Neuron (in vitro differentiated cells): ENCODE results near the gene RAE1.

Experiments
- H2AFZ ChIP-seq: one replicate; pipeline ENCODE4 v1.6.1; 2013; ENCODE audit warnings: low read depth, mild to moderate bottlenecking, inconsistent platforms, low read length, moderate library complexity
- H3K27me3 ChIP-seq: one replicate; pipeline ENCODE4 v1.6.1; 2013; ENCODE audit warnings: low read length; ENCODE audit not compliant: insufficient read depth
- H3K36me3 ChIP-seq: one replicate; pipeline ENCODE4 v1.6.1; 2013; ENCODE audit warnings: low read length; ENCODE audit not compliant: insufficient read depth
- H3K4me1 ChIP-seq: one replicate; pipeline ENCODE4 v1.6.1; 2013; ENCODE audit warnings: low read length; ENCODE audit not compliant: insufficient read depth
- H3K4me3 ChIP-seq: 2 replicates; pipeline ENCODE4 v1.5.1; 2013; ENCODE audit warnings: mild to moderate bottlenecking, low read length, moderate library complexity
- H3K9me3 ChIP-seq: one replicate; pipeline ENCODE4 v1.6.1; 2013; ENCODE audit warnings: low read length

The RAE1 gene

DNA sequence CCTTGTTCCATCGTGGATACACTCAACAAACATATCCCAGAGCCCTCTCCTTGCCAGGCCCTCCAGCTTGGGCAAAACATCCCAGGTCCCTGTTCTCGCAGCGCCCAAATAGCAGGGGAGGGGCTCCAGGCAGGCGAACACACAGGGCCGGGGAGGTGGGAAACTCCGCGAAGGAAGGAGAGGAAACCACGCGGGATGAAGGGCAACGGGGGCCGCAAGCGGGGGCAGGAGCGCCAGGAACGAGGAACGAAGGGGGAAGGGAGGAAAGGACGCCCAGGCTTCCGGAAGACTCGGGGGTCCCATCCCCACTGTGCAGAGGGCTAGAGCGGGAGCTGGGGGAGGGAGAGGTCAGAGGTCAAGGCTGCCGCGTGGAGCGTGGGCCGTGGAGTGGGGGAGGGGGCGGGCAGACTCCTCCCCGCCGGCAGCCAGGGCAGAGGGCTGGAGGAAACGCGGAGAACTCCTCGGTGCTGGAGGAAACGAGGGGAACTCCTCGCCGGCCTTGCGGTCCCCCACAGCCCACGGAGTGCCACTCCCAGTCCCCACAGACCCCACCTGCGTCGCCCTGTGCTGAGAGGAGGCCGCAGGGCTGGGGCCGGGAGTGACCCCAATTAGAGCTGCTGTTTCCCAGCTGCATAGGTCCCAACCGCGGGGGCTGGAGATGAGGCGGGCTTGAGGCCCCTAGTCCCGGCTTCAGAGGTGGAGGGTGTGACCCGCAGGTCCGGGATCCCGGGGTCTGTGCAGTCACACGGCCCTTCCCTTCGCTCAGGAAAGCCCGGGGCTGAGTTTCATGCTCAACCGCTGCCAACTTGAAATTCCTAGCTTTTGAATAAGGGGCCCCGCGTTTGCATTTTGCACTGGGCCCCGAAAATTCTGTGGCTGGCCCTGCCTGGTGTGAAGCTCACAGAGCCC lies 38.9 kb downstream of the RAE1 start:
- Histone ChIP-seq H3K4me3 (no peak overlapping the region), H3K27me3 (no peaks in the 10 kb centered on the region), H3K4me1 (peaks cover 28% of the 10 kb centered on the region), H3K36me3 (peaks cover 16% of the 10 kb centered on the region), H3K9me3 (no peaks in the 10 kb centered on the region), H2AFZ (no peak overlapping the region)

DNA sequence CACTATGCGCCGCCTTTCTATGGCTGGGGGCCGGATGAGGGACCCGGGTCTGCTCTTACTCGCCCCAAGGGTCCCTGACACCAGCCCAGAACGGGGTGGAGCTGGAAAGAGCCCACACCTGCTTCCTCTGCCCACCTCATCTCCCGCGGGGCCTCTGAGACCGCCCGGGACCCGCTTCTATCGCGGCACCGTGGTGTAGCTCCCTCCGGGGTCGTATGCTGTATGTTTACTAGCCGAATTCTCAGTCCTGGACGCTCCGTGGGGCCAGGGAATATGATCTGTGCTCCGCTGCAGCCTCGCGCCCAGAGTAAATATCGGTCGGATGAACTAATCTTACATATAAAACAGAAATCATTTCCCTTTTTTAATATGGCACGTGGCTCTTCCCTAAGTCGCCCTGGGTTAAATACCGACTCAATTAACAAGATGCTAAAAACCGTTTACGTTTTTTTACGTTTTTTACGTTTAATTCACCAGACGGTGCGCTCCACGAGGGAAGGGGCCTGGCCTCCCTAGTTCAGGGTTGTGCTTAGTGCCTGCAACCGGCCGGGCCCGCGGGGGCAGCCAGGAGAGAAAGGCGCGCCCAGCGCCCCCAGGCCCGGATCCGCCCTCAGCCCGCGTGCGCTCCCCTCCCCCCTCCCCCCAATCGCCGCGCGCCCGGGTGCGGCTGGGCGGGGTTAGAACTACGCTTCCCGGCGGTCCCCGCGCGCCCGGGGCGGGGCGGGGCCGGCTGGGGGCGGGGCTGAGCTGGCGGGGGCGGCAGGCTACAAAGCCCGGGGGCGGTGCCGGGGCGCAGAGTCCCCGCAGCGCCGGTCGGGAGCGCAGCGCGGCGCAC lies 39.8 kb downstream of the RAE1 start, which contains the start of gene RBM38:
TSS of gene RBM38 (plus strand) at position 793 of the 835 bp plus-strand sequence. CDS start 186 bp downstream, outside the sequence.
- H2AFZ ChIP-seq = peak within 1 kb of the TSS; percentile 85
- H3K4me3 ChIP-seq = peak within 1 kb of the TSS; percentile 91
- no peaks in the 10 kb centered on the region for H3K9me3 ChIP-seq
- peaks cover 16% of the 10 kb centered on the region for H3K36me3 ChIP-seq
- peaks cover 36% of the 10 kb centered on the region for H3K4me1 ChIP-seq
- no peaks in the 10 kb centered on the region for H3K27me3 ChIP-seq

DNA sequence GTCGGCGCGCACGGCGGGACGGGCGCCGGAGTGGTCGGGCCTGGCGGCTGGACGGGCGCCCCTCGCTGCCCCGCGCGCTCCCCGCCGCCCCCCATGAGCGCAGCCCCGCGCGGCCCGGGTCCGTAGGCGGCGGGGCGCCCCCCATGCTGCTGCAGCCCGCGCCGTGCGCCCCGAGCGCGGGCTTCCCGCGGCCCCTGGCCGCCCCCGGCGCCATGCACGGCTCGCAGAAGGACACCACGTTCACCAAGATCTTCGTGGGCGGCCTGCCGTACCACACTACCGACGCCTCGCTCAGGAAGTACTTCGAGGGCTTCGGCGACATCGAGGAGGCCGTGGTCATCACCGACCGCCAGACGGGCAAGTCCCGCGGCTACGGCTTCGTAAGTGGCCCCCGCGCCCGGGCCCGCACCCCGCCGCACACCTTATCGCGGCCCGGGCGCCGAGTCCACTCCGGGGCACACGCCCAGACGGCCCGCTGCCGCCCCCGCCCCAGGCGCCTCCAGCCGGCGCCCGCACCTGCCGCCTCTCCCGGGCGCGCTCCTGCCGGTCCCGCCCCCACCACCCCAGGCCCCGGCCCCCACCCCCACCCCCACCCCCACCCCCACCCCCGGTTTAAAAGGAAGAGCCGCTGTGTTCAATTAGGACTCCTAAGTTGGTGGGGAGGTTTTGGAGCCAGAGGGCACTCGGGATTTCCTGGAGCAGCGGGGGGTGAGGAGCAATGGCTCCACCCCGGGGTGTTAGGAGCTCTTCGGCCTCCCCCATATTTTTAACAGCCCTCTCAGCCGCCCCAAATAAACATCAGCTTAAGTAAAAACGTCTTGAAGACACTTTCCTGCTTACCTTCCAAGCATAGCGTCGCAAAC lies 40.6 kb downstream of the RAE1 start:
- Histone ChIP-seq H3K27me3 (no peaks in the 10 kb centered on the region), H3K9me3 (no peaks in the 10 kb centered on the region), H3K36me3 (peaks cover 18% of the 10 kb centered on the region), H2AFZ (no peak overlapping the region), H3K4me3 (peak overlapping the region; percentile 91), H3K4me1 (peaks cover 40% of the 10 kb centered on the region)

DNA sequence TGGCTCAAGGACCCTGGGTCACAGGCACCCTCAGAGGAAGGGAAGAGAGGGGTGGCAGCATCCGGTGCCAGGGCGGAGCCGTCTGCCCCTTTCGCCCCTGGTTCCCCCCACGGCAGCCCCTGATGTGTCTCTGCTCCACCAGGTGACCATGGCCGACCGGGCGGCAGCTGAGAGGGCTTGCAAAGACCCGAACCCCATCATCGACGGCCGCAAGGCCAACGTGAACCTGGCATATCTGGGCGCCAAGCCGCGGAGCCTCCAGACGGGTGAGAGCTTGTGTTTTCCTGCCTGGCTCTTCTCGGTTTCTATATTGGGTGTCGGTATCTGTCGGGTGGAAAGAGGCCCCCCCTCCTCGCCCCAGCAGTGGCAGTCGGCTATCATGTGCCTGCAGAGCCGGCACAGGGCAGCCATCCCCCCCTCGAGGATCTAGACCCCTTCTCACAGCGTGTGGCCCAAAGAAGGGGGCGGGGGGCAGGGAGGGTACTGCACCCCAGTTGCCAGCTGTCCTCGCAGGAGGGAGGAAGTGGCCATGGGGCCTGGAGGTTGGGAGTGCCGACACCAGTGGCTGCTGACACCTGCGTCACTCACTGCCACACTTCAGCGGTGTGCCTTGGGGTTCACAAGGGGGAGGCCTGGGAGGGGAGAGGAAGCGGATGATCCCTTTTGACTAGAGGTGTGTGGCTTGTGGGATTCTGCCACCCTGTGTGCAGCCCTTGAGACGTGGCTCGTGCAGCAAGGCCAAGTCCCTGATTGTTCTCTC lies 41.6 kb downstream of the RAE1 start:
- peak overlapping the region; percentile 91 for H3K4me3 ChIP-seq
- H3K27me3 ChIP-seq = no peaks in the 10 kb centered on the region
- no peaks in the 10 kb centered on the region for H3K9me3 ChIP-seq
- peaks cover 40% of the 10 kb centered on the region for H3K4me1 ChIP-seq
- no peak overlapping the region for H2AFZ ChIP-seq
- H3K36me3 ChIP-seq = peaks cover 28% of the 10 kb centered on the region

DNA sequence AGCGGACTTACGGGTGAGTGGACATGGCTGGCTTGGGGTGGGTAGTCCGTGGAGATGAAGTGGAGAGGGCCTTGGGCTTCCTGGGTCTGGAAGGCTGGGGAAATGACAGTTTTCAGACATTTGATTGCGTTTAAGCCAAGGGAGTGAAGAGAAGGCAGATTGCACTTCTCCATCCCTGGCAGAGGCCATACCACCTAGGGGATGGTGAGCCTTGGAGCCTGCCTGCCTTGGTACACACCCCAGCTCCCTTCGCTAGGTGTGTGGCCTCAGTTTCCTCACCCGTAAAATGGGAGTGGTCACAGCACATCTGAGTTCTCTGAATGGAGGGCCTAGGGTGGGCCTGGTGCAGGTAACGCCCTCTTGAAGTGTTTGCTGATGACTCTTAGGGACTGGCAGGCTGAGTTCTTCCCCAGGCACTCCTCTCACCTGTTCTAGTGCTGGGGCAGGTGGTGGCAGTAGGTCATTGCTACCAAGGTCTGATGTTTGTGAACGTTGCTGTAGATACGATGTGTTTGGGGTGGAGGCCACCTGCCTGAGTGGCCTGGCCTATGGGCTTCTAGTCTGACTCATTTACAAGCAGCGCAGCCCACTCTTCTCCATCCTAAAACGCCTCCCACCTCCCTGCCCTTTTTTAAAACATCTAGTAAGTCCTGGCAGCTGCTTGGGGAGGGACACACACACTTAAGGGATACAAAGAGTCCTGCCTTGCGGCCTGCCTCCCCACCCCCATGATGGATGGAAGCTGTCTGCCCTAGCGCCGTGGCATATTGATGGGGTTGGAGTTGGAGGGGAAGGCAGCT lies 42.5 kb downstream of the RAE1 start:
- H3K4me1 ChIP-seq = peaks cover 43% of the 10 kb centered on the region

DNA sequence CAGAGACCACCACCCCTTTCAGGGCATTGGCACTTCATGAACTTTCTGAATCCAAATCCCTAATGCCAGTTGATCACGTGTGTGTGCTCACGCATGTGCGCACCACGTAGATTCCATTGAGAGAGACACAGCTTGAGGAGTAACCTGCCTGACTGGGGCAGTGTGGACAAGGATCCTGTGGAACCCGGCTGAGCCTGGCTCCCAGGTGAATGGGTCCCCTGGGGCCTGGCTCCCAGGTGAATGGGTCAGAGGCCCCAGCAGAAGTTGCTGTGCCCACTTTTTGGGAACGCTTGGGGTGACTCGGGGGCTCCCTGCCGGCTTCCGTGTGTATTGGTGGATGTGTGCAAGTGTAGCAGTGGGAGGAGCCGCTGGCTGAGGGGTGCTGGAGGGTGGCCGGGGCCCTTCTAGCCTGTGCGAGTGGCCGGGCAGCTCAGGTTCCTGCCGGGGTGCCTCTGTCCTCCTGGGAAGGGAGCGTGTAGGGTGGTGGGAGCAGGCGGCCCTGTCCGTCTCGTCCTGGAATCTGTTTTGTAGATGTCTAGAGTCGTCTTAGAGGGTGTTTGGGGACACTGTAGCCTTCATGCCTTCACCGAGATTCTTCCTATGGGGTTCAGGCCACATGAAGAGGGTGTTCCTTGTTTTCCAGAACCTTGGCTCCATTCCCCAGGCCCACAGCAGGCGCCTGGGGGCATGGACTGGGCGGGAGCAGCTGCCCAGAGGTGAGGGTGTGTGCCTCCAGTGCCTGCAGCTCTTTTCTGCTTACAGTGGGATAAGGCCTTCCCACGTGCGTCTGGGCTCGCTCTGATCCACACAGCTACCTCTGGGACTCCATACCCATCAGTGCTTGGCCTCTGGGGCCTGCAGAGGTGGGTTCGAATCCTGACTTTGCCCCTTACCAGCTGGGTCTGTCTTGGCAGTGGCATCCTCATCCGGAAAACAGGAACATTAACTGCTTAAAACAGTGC lies 43.3 kb downstream of the RAE1 start:
- H3K36me3 ChIP-seq = peaks cover 35% of the 10 kb centered on the region
- no peaks in the 10 kb centered on the region for H3K27me3 ChIP-seq
- H2AFZ ChIP-seq = no peak overlapping the region
- H3K4me1 ChIP-seq = peaks cover 52% of the 10 kb centered on the region
- no peaks in the 10 kb centered on the region for H3K9me3 ChIP-seq
- no peak overlapping the region for H3K4me3 ChIP-seq

More for the DNA sequence above, 42.5 kb downstream of the RAE1 start:
- Histone ChIP-seq H3K4me3 (no peak overlapping the region), H3K9me3 (no peaks in the 10 kb centered on the region), H3K36me3 (peaks cover 33% of the 10 kb centered on the region), H3K27me3 (no peaks in the 10 kb centered on the region), H2AFZ (no peak overlapping the region)

DNA sequence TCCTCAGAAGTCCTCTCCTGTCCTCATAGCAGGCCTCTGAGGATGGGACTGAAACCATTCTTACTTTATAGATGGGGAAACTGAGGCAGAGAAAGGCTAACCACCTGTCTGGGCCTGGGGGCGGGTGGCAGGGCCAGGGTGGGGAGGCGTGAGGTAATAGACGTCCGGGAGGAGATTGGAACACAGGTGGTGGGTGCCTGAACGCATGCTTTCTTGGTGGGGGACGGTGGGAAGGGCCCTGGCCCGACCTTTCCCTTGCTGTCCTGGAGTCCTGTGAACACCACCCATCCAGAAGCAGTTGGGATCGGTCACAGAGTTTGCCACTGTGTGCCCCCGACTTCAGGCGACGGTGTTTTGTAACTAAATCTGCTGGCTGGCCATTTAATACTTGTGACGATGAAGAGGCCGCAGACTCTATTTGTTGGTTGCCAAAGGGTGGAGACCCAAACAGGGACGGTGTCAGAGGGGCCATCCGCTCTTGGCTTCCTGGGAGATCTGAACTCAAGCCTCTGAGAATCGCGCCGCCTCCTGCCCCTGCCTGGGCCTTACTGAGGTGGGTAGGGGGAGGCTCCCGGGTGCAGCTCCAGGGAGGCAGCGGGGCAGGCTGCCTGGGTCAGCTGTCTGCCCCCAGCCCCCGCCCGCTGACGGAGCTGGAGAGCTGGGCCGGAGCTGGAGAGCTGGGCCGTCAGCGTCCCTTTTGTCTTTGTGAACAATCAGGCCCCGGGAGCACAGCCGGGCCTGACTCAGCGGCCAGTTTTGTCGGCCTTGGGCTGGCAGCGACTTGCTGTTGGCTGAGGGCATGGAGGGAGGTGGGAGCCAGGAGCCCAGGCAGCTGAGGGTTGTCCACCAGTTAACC lies 44.3 kb downstream of the RAE1 start:
- H3K36me3 ChIP-seq = peaks cover 44% of the 10 kb centered on the region
- no peaks in the 10 kb centered on the region for H3K27me3 ChIP-seq
- no peak overlapping the region for H2AFZ ChIP-seq
- peaks cover 53% of the 10 kb centered on the region for H3K4me1 ChIP-seq
- H3K4me3 ChIP-seq = no peak overlapping the region
- no peaks in the 10 kb centered on the region for H3K9me3 ChIP-seq

DNA sequence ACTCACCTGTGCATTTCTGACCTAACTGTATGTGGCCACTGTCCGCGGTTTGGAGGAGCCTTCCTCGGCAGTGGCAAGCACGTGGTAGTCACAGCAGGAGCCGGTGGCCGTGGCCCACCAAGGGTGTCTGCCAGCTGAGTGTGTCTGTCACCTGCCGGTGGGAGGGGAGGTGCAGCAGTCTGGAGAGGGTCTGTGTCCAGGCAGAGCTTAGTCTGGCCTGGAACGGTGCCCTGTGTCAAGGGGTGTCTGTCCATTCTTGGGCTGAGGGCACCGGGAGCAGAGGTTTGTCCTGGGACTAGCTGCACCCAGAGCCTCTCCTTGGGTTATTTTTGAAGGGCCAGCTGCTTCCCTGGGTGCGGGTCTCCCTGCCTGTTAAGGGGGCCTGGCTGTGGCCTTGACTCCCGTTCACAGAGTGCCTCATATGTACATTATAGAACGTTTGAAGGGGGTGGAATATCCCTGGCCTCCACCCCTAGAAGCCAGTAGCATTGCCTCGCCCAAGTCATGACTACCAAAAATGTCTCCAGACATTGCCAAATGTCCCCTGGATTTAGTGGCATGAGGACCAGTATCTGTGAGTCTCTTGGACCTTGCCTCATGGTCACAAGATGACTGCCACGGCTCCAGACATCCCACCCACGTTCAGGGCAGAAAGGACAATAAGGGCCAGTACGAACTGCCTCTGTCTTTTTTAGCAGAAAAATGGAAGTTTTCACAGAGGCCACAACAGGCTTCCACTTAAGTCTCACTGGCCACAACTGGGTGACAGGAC lies 45.3 kb downstream of the RAE1 start:
- Histone ChIP-seq H3K4me3 (no peak overlapping the region), H2AFZ (no peak overlapping the region), H3K4me1 (peaks cover 53% of the 10 kb centered on the region), H3K9me3 (no peaks in the 10 kb centered on the region), H3K27me3 (no peaks in the 10 kb centered on the region), H3K36me3 (peaks cover 48% of the 10 kb centered on the region)

DNA sequence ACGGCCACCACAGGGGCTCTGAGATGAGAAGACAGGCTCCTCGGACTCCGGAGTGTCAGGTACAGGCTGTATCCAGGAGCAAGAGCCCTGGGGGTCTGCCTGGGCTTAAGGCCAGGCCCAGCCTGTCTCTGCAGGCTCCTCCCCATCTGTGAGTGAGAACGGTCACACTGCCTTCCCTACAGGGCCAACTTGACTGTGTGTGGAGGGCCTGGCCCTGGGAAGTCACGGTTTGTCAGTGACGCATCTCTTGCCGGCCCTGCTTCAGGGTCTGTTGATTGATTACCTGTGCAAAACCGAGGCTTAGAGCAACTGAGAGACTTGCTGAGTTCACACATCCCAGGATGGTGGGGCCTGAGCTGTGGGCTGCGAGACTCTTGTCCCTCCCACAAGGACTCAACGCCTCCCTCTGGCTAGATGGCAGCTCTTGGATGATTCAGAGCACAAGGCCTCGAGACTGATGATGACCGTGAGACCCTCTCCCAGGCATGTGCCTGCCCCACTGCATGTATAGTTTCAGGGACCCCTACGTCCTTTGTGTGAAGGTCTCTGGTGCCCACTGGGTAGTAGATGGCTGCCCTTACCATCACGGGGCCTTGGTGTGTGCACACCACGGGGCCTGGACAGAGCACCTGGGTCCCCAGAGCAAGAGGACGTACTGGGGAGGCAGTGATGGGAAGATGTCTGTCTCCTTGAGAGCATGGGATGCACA lies 46.1 kb downstream of the RAE1 start:
- H3K9me3 ChIP-seq = no peaks in the 10 kb centered on the region
- peaks cover 53% of the 10 kb centered on the region for H3K36me3 ChIP-seq
- no peak overlapping the region for H3K4me3 ChIP-seq
- H3K27me3 ChIP-seq = no peaks in the 10 kb centered on the region
- no peak overlapping the region for H2AFZ ChIP-seq
- peaks cover 51% of the 10 kb centered on the region for H3K4me1 ChIP-seq
